ENCODE results near the gene MATN3.
A peak's percentile ranks its signal among the peaks of the same experiment; 100 is the strongest.

The MATN3 gene, protein sequence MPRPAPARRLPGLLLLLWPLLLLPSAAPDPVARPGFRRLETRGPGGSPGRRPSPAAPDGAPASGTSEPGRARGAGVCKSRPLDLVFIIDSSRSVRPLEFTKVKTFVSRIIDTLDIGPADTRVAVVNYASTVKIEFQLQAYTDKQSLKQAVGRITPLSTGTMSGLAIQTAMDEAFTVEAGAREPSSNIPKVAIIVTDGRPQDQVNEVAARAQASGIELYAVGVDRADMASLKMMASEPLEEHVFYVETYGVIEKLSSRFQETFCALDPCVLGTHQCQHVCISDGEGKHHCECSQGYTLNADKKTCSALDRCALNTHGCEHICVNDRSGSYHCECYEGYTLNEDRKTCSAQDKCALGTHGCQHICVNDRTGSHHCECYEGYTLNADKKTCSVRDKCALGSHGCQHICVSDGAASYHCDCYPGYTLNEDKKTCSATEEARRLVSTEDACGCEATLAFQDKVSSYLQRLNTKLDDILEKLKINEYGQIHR

DNA sequence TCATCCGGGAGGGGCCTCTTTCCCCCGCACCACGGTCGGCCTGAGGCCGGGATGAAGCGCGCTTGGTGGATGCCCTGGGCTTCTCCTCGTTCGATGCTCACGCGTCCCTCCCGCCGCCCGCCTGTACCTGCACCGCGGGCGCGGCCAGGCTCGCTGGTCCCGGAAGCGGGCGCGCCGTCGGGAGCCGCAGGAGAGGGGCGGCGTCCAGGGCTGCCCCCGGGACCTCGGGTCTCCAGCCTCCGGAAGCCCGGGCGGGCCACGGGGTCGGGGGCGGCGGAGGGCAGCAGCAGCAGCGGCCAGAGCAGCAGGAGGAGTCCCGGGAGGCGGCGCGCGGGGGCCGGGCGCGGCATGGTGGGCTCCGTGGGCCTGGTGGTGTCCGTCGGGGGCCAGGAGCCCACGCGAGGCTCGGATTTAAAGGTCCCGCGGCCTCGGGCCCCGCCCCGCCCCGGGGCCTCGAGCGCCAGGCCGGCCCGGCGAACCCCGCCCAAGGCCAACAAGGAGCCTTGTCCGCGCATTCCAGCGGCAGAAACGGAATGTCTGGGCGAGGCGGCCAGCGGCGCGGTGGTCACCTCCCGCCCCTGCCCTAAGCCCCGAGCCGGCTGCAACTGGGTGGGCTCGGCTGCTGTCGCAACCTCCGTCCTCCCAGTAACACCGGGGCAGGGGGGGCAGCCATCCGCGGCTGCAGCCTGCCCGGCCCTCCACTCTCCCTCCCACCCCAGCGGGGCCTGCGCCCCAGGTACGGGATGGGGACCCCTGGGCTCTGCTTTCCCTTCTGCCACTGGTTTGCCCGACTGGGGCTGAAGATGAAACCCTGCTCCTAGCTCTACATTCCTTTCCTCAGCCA is at the start of gene MATN3:
TSS of gene MATN3 (minus strand) at position 387 of the 844 bp plus-strand sequence. CDS start at position 350, 37 bp downstream.
- no peaks in the 10 kb centered on the region for H3K9me3 Mint-ChIP-seq
- peak within 1 kb of the TSS; percentile 62 for H3K4me3 Mint-ChIP-seq
- no peaks in the 10 kb centered on the region for H3K36me3 Mint-ChIP-seq (ENCODE audit: low read depth)
- H3K27me3 Mint-ChIP-seq (ENCODE audit: low read depth) = peaks cover 55% of the 10 kb centered on the region
- peaks cover 8% of the 10 kb centered on the region for H3K4me1 Mint-ChIP-seq (ENCODE audit: low read depth)
- no peak within 1 kb of the TSS for H3K27ac Mint-ChIP-seq

DNA sequence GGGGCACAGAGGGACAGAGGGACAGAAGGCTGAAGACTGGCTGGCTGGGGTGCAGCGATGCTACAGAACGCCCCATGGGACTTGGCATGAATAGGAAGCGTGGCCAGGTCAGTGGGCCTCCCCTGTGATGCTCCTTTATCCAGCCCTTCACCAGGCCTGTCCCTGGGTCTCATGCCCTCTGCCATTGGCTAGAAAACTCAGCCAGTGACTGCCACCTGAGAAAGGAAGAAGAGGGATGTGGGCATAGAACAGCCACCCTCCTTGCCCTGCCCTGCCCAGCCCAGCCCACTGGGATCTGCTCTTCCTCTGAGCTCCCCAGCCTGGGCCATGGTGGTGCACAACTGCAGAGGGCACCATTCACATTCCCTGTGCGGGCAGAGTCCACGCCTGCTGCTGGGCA is 49.5 kb upstream of the MATN3 start:
- Mint-ChIP-seq H3K9me3 (no peaks in the 10 kb centered on the region), H3K36me3 (ENCODE audit: low read depth) (no peaks in the 10 kb centered on the region), H3K4me3 (no peak overlapping the region), H3K4me1 (ENCODE audit: low read depth) (no peaks in the 10 kb centered on the region), H3K27ac (no peak overlapping the region), H3K27me3 (ENCODE audit: low read depth) (peaks cover 43% of the 10 kb centered on the region)

DNA sequence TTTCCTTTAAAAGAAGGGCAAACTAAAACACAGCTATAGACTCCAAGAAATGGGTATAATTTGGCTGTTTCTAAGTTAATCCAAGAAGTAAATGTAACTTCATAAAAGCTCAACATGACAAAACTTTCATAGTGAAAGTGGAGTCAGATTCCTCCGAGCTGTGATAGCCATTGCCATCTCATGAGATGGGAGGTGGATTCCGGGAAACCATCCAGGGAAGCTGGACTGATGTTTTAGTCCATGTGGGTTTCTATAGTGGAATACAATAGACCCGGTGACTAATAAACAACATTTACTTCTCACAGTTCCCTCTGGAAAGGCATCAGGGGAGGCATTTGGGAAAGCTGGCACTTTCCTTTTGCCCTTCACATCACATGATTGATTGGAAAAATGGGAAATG is 49.0 kb upstream of the MATN3 start:
- H3K4me1 Mint-ChIP-seq (ENCODE audit: low read depth) = no peaks in the 10 kb centered on the region
- H3K27me3 Mint-ChIP-seq (ENCODE audit: low read depth) = peaks cover 47% of the 10 kb centered on the region
- no peaks in the 10 kb centered on the region for H3K9me3 Mint-ChIP-seq
- H3K27ac Mint-ChIP-seq = no peak overlapping the region
- H3K36me3 Mint-ChIP-seq (ENCODE audit: low read depth) = no peaks in the 10 kb centered on the region
- H3K4me3 Mint-ChIP-seq = no peak overlapping the region

DNA sequence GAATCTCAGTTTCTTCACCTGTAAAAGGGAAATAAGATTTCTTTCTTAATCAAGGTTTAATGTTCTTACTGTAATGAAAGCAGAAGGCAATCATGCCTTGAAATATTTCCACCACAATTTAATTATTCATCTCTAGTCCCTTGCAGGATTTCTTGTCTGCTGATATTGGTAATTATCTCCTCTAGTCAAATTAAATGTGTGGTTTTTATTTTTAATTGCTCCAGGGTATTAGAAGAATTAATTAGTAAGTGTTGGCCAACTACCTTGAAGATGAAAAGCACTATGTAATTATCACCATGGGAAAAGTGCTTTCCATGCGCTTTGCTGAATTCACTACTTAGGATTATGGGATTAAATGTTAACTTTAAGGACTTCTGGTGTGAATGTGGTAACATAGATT is 47.6 kb upstream of the MATN3 start:
- Mint-ChIP-seq H3K4me1 (ENCODE audit: low read depth) (no peaks in the 10 kb centered on the region), H3K27ac (no peak overlapping the region), H3K9me3 (no peaks in the 10 kb centered on the region), H3K36me3 (ENCODE audit: low read depth) (no peaks in the 10 kb centered on the region), H3K27me3 (ENCODE audit: low read depth) (peaks cover 61% of the 10 kb centered on the region), H3K4me3 (no peak overlapping the region)

DNA sequence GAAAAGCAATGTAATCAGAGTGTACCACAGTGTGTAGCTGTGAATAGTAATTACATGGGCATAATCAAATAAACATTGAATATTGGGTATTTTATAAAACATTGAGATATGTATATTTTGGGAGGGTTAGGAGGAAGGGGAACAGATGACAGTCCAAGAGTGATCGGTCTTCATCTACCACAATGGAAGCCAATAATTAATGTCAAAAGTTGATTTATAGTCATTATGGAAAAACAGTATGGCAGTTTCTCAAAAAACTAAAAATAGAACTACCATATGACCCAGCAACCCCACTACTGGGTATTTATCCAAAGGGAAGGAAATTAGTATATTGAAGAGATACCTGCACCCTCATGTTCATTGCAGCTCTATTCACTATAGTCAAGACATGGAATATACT is 44.8 kb upstream of the MATN3 start:
- no peak overlapping the region for H3K27ac Mint-ChIP-seq
- no peaks in the 10 kb centered on the region for H3K9me3 Mint-ChIP-seq
- H3K4me3 Mint-ChIP-seq = no peak overlapping the region
- H3K4me1 Mint-ChIP-seq (ENCODE audit: low read depth) = no peaks in the 10 kb centered on the region
- H3K36me3 Mint-ChIP-seq (ENCODE audit: low read depth) = no peaks in the 10 kb centered on the region
- H3K27me3 Mint-ChIP-seq (ENCODE audit: low read depth) = peaks cover 65% of the 10 kb centered on the region

DNA sequence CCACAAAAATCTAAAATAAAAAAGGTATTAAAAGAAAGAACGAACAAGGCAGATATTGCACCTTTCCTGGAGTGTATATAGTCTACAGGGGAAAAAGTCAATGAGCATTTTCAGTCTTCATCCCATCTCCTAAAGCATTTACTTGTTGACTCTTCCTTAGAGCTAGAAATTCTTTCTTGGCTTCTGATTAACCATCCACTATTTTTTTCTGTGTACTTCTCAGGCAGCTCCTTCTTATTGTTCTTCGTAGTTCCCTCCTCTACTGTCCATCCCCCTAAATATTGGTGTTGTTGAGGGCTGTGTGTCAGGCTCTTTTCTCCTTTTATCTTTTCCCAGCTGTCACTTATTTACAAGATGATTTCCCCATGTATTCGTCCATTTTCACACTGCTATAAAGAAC is 42.5 kb upstream of the MATN3 start:
- H3K4me1 Mint-ChIP-seq (ENCODE audit: low read depth) = peaks cover 7% of the 10 kb centered on the region
- H3K9me3 Mint-ChIP-seq = no peaks in the 10 kb centered on the region
- no peak overlapping the region for H3K4me3 Mint-ChIP-seq
- H3K27me3 Mint-ChIP-seq (ENCODE audit: low read depth) = peaks cover 48% of the 10 kb centered on the region
- no peak overlapping the region for H3K27ac Mint-ChIP-seq
- H3K36me3 Mint-ChIP-seq (ENCODE audit: low read depth) = no peaks in the 10 kb centered on the region

DNA sequence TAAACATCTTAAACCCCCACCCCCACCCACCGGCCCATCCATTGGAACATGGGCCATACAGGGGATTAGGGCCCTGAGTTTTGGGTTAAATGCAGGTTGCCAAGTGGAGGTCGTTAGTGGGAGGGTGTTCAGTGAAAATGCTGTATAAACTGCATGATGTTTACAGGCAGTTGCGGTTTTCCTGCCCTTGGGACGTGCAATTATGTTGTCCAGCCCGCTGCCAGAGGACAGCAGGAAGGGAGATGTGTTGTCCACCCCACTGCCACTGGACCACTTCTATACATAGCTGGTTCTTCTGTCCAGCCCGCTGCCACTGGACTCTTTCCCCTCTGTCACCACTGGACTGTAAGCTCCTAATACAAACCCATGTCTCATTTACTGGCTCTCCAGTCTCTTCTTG is 41.7 kb upstream of the MATN3 start:
- Mint-ChIP-seq H3K36me3 (ENCODE audit: low read depth) (no peaks in the 10 kb centered on the region), H3K4me3 (no peak overlapping the region), H3K27me3 (ENCODE audit: low read depth) (peaks cover 42% of the 10 kb centered on the region), H3K27ac (no peak overlapping the region), H3K4me1 (ENCODE audit: low read depth) (peaks cover 16% of the 10 kb centered on the region), H3K9me3 (no peaks in the 10 kb centered on the region)

DNA sequence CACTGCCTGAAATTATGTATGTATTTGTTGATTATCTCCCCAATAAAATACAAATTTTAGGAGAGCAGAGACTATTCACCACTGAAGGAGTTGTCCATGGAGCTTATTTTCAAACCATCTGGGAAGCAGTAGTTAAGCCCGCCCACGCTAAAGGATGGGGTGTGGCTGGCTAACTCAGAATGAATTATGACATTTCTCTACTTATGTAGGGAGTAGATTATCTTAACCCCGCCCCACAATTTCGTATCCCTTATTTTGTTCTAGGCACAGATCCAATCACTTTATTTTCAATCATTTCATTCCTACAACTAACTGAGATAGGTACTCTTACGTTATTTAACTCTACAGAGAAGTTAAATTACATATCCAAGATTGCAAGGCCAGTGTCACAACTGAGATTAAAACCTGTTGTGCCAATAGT is 40.4 kb upstream of the MATN3 start:
- H3K9me3 Mint-ChIP-seq = no peaks in the 10 kb centered on the region
- no peak overlapping the region for H3K27ac Mint-ChIP-seq
- peaks cover 23% of the 10 kb centered on the region for H3K4me1 Mint-ChIP-seq (ENCODE audit: low read depth)
- peaks cover 32% of the 10 kb centered on the region for H3K27me3 Mint-ChIP-seq (ENCODE audit: low read depth)
- no peaks in the 10 kb centered on the region for H3K36me3 Mint-ChIP-seq (ENCODE audit: low read depth)
- H3K4me3 Mint-ChIP-seq = no peak overlapping the region

DNA sequence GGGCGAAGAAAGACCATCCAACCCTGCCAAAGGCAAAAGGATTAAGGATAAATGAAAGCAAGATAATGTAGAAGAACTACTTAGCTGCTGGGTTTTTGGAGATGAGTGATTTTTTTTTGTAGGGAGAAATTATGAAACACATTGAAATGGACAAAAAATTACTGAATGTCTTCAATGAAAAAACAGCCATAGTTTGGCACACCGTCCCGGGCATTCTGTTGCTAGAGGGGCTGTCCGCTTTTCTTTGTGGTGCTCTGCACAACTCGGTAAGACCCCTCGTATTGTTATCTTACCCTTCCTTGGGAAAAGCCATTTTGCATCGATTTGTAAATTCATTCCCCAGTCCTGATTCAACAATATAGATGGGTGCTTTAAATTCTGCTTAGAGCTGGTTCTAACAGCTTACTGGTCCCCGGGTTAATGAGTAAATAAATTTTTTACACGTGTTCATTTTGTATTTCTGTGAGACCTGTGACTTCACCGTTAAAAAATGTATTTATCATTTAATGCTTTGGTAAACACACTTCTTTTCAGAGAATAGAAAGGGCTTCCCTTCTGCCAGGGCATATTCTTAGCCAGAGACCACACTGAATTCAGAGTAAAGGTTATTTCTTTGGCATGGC is 39.9 kb upstream of the MATN3 start:
- Mint-ChIP-seq H3K27me3 (ENCODE audit: low read depth) (peaks cover 27% of the 10 kb centered on the region), H3K4me3 (no peak overlapping the region), H3K36me3 (ENCODE audit: low read depth) (no peaks in the 10 kb centered on the region), H3K9me3 (no peaks in the 10 kb centered on the region), H3K4me1 (ENCODE audit: low read depth) (peaks cover 26% of the 10 kb centered on the region), H3K27ac (no peak overlapping the region)

DNA sequence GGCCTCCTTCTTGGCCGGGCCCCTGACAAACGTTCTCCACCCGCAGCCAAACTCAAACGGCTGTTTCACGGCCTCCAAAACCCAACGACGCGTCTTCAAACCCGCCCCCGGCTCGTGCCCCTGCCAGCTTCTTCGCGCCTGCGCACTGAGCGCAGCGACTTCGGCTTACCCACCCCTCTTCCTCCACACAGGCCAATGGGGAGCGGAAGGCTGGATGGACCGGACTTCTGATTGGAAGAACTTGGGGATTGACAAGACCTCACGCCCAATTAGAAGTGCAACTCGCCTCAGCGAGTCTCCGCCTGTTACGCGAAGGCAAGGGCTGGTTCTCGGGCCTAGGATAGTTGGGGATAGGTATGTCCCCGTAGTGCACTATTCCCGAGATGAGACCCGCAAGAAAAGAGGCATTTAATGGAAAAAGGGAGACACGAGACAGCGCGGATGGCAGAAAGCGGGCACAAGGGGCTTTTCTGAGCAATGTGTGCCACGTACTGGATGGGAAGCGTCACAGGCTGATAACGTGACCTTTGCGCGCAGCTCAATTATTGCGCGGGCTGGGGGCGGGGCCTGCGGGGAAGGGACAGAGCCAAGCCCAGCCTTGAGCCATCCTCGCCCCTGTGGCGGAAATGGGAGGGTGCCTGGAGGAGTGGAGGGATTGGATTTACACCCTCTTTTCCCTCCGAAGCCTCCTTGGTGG is 39.2 kb upstream of the MATN3 start, which contains the start of gene LAPTM4A:
TSS of gene LAPTM4A (minus strand) at position 97 of the 697 bp plus-strand sequence. CDS start 108 bp downstream, outside the sequence.
- peaks cover 26% of the 10 kb centered on the region for H3K4me1 Mint-ChIP-seq (ENCODE audit: low read depth)
- H3K4me3 Mint-ChIP-seq = no peak within 1 kb of the TSS
- peaks cover 20% of the 10 kb centered on the region for H3K27me3 Mint-ChIP-seq (ENCODE audit: low read depth)
- H3K36me3 Mint-ChIP-seq (ENCODE audit: low read depth) = no peaks in the 10 kb centered on the region
- H3K9me3 Mint-ChIP-seq = no peaks in the 10 kb centered on the region
- no peak within 1 kb of the TSS for H3K27ac Mint-ChIP-seq

DNA sequence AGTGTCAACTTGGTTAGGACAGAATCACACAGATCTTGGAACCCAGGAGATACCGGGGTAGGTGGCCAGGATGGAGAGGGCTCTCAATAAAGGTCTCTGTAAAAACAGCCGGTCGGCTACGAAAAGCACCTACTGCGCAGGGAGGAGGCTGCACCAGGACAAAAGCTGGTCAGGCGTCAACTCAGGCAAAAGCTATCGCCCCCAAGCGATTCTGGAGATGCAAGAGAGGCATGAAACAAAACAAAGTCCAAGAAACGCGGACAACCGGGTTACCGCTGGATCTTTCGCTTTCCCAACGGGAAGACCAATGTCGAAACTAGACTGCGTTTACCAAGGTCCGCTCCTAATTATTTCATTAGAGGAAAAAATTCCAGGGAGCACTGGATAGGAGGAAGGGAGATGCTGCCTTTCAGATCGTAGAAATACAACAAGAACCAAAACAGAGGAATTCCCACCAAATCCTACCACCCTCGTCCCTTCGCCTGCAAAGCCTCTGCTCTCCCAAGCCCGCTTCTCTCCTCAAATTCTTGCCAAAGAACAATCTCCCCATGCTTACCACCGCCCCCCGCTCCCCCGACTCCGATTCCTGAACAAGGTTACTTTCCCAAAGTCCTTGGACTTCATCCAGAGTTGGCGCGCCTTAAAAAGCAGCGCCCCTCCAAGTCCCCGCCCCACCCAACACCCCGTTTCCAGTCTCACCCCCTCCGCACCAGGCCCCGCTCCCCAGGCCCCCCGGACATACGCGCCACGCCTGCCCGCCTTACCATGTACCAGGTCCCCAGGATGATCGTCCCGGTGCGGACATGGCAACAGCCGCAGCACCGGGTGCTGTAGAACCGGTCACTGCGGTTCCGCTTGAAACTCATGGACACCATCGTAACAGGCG is 38.4 kb upstream of the MATN3 start:
- Mint-ChIP-seq H3K9me3 (no peaks in the 10 kb centered on the region), H3K4me3 (no peak overlapping the region), H3K27ac (no peak overlapping the region), H3K36me3 (ENCODE audit: low read depth) (no peaks in the 10 kb centered on the region), H3K4me1 (ENCODE audit: low read depth) (peaks cover 26% of the 10 kb centered on the region), H3K27me3 (ENCODE audit: low read depth) (peaks cover 12% of the 10 kb centered on the region)

DNA sequence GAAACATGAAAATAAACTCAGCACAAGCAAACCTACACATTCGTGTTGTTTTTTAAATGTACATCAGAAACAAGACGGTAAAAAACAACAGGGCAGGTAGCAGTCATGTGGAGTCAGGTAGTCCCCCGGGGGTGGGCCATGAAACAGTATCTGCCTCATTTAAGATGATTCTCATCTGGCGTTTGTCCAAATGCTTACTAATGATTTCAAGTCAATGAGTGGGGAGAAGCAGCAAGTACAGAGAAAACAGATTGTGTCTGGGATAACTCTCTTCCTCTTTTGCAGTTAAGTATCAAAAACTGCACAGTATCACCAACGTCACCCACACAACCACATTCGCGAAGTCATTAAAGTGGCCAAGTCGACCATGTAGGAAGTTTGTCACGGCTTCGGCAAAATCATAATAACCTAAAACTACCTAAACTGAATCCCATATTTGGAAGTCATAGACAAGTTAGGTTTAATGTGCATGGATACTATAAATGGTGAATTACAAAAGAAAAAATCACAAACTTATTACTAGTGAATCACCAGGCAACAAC is 37.7 kb upstream of the MATN3 start:
- Mint-ChIP-seq H3K4me1 (ENCODE audit: low read depth) (peaks cover 26% of the 10 kb centered on the region), H3K9me3 (no peaks in the 10 kb centered on the region), H3K27me3 (ENCODE audit: low read depth) (peaks cover 5% of the 10 kb centered on the region), H3K27ac (no peak overlapping the region), H3K4me3 (no peak overlapping the region), H3K36me3 (ENCODE audit: low read depth) (no peaks in the 10 kb centered on the region)

DNA sequence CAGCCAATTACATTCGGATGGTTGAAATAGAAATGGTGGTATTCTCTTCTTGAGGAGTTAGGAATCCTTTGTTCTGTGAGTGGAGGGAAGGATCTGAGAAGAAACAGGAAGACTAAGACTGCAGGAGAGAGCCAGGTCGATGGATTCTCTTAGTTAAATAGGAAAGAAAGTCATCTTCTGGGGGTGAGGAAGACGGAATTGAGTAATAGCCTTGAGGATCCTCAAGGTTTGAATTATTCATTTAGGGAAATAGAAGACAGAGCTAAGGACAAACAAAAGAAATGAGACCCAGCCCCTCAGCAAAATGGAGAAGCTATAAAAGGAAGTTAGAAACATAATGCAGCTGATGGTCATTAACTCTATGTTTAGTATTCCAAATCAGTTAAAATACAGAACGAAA is 37.2 kb upstream of the MATN3 start:
- peak overlapping the region; percentile 13 for H3K27ac Mint-ChIP-seq
- H3K4me1 Mint-ChIP-seq (ENCODE audit: low read depth) = peaks cover 26% of the 10 kb centered on the region
- no peak overlapping the region for H3K4me3 Mint-ChIP-seq

More for the DNA sequence above, 37.2 kb upstream of the MATN3 start:
- H3K27me3 Mint-ChIP-seq (ENCODE audit: low read depth) = no peaks in the 10 kb centered on the region
- H3K9me3 Mint-ChIP-seq = no peaks in the 10 kb centered on the region
- H3K36me3 Mint-ChIP-seq (ENCODE audit: low read depth) = no peaks in the 10 kb centered on the region
